Measurements from ENCODE around the gene LCE1F.

DNA sequence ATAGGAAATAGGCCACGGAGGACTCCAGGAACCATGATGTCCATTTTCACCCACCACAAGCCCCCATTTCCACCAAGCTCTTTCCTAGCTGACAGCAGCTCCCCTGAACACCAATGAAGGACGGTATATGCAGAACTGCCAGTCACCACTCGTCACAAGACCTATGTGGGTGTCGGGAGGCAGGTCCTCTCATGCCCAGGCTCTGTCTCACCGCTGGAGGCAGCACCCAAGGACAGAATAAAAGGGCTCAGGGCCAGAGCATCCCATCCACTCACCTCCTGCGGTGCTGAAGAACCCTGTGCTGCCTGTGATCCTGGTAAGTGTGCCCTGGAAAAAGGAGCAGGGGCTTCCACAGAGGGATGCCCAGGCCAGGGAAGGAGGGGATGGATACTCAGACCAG lies at the start of gene LCE1F:
- no peak for TF ChIP-seq POLR2A (IDR thresholded peaks at IDR 0.05)
- TF ChIP-seq, protein P1, sequence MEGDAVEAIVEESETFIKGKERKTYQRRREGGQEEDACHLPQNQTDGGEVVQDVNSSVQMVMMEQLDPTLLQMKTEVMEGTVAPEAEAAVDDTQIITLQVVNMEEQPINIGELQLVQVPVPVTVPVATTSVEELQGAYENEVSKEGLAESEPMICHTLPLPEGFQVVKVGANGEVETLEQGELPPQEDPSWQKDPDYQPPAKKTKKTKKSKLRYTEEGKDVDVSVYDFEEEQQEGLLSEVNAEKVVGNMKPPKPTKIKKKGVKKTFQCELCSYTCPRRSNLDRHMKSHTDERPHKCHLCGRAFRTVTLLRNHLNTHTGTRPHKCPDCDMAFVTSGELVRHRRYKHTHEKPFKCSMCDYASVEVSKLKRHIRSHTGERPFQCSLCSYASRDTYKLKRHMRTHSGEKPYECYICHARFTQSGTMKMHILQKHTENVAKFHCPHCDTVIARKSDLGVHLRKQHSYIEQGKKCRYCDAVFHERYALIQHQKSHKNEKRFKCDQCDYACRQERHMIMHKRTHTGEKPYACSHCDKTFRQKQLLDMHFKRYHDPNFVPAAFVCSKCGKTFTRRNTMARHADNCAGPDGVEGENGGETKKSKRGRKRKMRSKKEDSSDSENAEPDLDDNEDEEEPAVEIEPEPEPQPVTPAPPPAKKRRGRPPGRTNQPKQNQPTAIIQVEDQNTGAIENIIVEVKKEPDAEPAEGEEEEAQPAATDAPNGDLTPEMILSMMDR (IDR thresholded peaks at IDR 0.05): no peak
